ENCODE results near the gene WDR88. TPM values are rescaled to one million over a fixed set of nuclear protein-coding genes. Genes with fewer than 3 reads are reported as not detected.
"Not testable (repeated sequence)": the region's sequence is repeated elsewhere in the genome, so short reads cannot be mapped to it uniquely, and the experiment has no call there.

Gene WDR88
- total RNA-seq, 3 donors from 2014 or later: not detected

GRCh38 chr19:33150852-33151518, 19.1 kb downstream of the WDR88 start:
- Mint-ChIP-seq H3K9me3 (no peaks in the 10 kb centered on the region), H3K4me1 (ENCODE audit: low read depth) (no peaks in the 10 kb centered on the region), H3K4me3 (no peak overlapping the region), H3K36me3 (ENCODE audit: insufficient read depth) (no peaks in the 10 kb centered on the region), H3K27me3 (ENCODE audit: low read depth) (no peaks in the 10 kb centered on the region)
- ATAC-seq (no peak), DNase-seq (no peak)

- ATAC-seq (no peak), DNase-seq (no peak)
- Mint-ChIP-seq H3K27me3 (ENCODE audit: low read depth) (no peaks in the 10 kb centered on the region), H3K9me3 (no peaks in the 10 kb centered on the region), H3K4me3 (no peak overlapping the region), H3K36me3 (ENCODE audit: insufficient read depth) (no peaks in the 10 kb centered on the region), H3K4me1 (ENCODE audit: low read depth) (no peaks in the 10 kb centered on the region)
These were observed 20.3 kb downstream of the WDR88 start for GRCh38 chr19:33152176-33152575.

GRCh38 chr19:33152625-33153024, 20.7 kb downstream of the WDR88 start:
- ATAC-seq, DNase-seq, H3K4me3 Mint-ChIP-seq: not testable (repeated sequence)

GRCh38 chr19:33154313-33154712, 22.4 kb downstream of the WDR88 start:
- not testable (repeated sequence) for H3K27me3 Mint-ChIP-seq (ENCODE audit: low read depth); ATAC-seq; DNase-seq; H3K36me3 Mint-ChIP-seq (ENCODE audit: insufficient read depth); H3K9me3 Mint-ChIP-seq; H3K4me3 Mint-ChIP-seq
- H3K4me1 Mint-ChIP-seq (ENCODE audit: low read depth): peaks cover 14% of the 10 kb centered on the region

More at GRCh38 chr19:33152625-33153024, 20.7 kb downstream of the WDR88 start:
- H3K36me3 Mint-ChIP-seq (ENCODE audit: insufficient read depth); H3K27me3 Mint-ChIP-seq (ENCODE audit: low read depth); H3K4me1 Mint-ChIP-seq (ENCODE audit: low read depth); H3K9me3 Mint-ChIP-seq: not testable (repeated sequence)

GRCh38 chr19:33156334-33156733, 24.4 kb downstream of the WDR88 start:
- no peaks in the 10 kb centered on the region for H3K27me3 Mint-ChIP-seq (ENCODE audit: low read depth)
- ATAC-seq (no peak), DNase-seq (no peak)
- no peaks in the 10 kb centered on the region for H3K9me3 Mint-ChIP-seq
- no peaks in the 10 kb centered on the region for H3K36me3 Mint-ChIP-seq (ENCODE audit: insufficient read depth)
- H3K4me1 Mint-ChIP-seq (ENCODE audit: low read depth): peaks cover 32% of the 10 kb centered on the region
- H3K4me3 Mint-ChIP-seq: no peak overlapping the region

GRCh38 chr19:33157906-33158305, 26.0 kb downstream of the WDR88 start:
- no peak for DNase-seq
- no peaks in the 10 kb centered on the region for H3K9me3 Mint-ChIP-seq
- no peak overlapping the region for H3K4me3 Mint-ChIP-seq
- no peaks in the 10 kb centered on the region for H3K27me3 Mint-ChIP-seq (ENCODE audit: low read depth)
- H3K4me1 Mint-ChIP-seq (ENCODE audit: low read depth): peaks cover 38% of the 10 kb centered on the region
- H3K36me3 Mint-ChIP-seq (ENCODE audit: insufficient read depth): no peaks in the 10 kb centered on the region
- ATAC-seq: no peak

- ATAC-seq: no peak
- Mint-ChIP-seq H3K36me3 (ENCODE audit: insufficient read depth) (no peaks in the 10 kb centered on the region), H3K4me3 (no peak overlapping the region)
These were observed 26.5 kb downstream of the WDR88 start for GRCh38 chr19:33158365-33158764.

GRCh38 chr19:33159149-33159548, 27.2 kb downstream of the WDR88 start:
- Mint-ChIP-seq H3K27me3 (ENCODE audit: low read depth) (no peaks in the 10 kb centered on the region), H3K4me3 (no peak overlapping the region), H3K36me3 (ENCODE audit: insufficient read depth) (no peaks in the 10 kb centered on the region), H3K9me3 (no peaks in the 10 kb centered on the region), H3K4me1 (ENCODE audit: low read depth) (peaks cover 38% of the 10 kb centered on the region)
- no peak for DNase-seq
- ATAC-seq: no peak

More at GRCh38 chr19:33158365-33158764, 26.5 kb downstream of the WDR88 start:
- Mint-ChIP-seq H3K9me3 (no peaks in the 10 kb centered on the region), H3K4me1 (ENCODE audit: low read depth) (peaks cover 38% of the 10 kb centered on the region), H3K27me3 (ENCODE audit: low read depth) (no peaks in the 10 kb centered on the region)
- no peak for DNase-seq

GRCh38 chr19:33159893-33160292, 28.0 kb downstream of the WDR88 start:
- Mint-ChIP-seq H3K36me3 (ENCODE audit: insufficient read depth) (no peaks in the 10 kb centered on the region), H3K4me3 (no peak overlapping the region), H3K9me3 (no peaks in the 10 kb centered on the region), H3K27me3 (ENCODE audit: low read depth) (no peaks in the 10 kb centered on the region), H3K4me1 (ENCODE audit: low read depth) (peaks cover 38% of the 10 kb centered on the region)
- no peak for DNase-seq
- ATAC-seq: no peak

- H3K27me3 Mint-ChIP-seq (ENCODE audit: low read depth): no peaks in the 10 kb centered on the region
- H3K4me3 Mint-ChIP-seq: no peak overlapping the region
- no peaks in the 10 kb centered on the region for H3K36me3 Mint-ChIP-seq (ENCODE audit: insufficient read depth)
- H3K9me3 Mint-ChIP-seq: no peaks in the 10 kb centered on the region
- ATAC-seq: no peak
- peaks cover 38% of the 10 kb centered on the region for H3K4me1 Mint-ChIP-seq (ENCODE audit: low read depth)
- no peak for DNase-seq
These were observed 29.3 kb downstream of the WDR88 start for GRCh38 chr19:33161201-33161600.

GRCh38 chr19:33163481-33163880, 31.6 kb downstream of the WDR88 start:
- Mint-ChIP-seq H3K9me3 (peaks cover 4% of the 10 kb centered on the region), H3K36me3 (ENCODE audit: insufficient read depth) (no peaks in the 10 kb centered on the region), H3K27me3 (ENCODE audit: low read depth) (no peaks in the 10 kb centered on the region), H3K4me3 (no peak overlapping the region), H3K4me1 (ENCODE audit: low read depth) (peaks cover 29% of the 10 kb centered on the region)
- ATAC-seq (no peak), DNase-seq (no peak)

GRCh38 chr19:33166037-33166436, 34.1 kb downstream of the WDR88 start:
- H3K36me3 Mint-ChIP-seq (ENCODE audit: insufficient read depth); H3K4me3 Mint-ChIP-seq; H3K27me3 Mint-ChIP-seq (ENCODE audit: low read depth); DNase-seq; ATAC-seq: not testable (repeated sequence)
- Mint-ChIP-seq H3K4me1 (ENCODE audit: low read depth) (peaks cover 12% of the 10 kb centered on the region), H3K9me3 (peaks cover 12% of the 10 kb centered on the region)

GRCh38 chr19:33167438-33167837, 35.5 kb downstream of the WDR88 start:
- no peaks in the 10 kb centered on the region for H3K27me3 Mint-ChIP-seq (ENCODE audit: low read depth)
- no peak for DNase-seq
- no peak for ATAC-seq
- peaks cover 3% of the 10 kb centered on the region for H3K36me3 Mint-ChIP-seq (ENCODE audit: insufficient read depth)
- H3K9me3 Mint-ChIP-seq: peaks cover 12% of the 10 kb centered on the region
- no peak overlapping the region for H3K4me3 Mint-ChIP-seq
- H3K4me1 Mint-ChIP-seq (ENCODE audit: low read depth): peaks cover 9% of the 10 kb centered on the region

- no peak for DNase-seq
- H3K4me1 Mint-ChIP-seq (ENCODE audit: low read depth): peaks cover 14% of the 10 kb centered on the region
- ATAC-seq: no peak
- peaks cover 12% of the 10 kb centered on the region for H3K9me3 Mint-ChIP-seq
- peaks cover 3% of the 10 kb centered on the region for H3K36me3 Mint-ChIP-seq (ENCODE audit: insufficient read depth)
- H3K4me3 Mint-ChIP-seq: no peak overlapping the region
- H3K27me3 Mint-ChIP-seq (ENCODE audit: low read depth): no peaks in the 10 kb centered on the region
These were observed 36.6 kb downstream of the WDR88 start for GRCh38 chr19:33168528-33168927.

GRCh38 chr19:33171222-33171795, 39.4 kb downstream of the WDR88 start:
- Mint-ChIP-seq H3K4me3 (no peak overlapping the region), H3K4me1 (ENCODE audit: low read depth) (peaks cover 26% of the 10 kb centered on the region), H3K27me3 (ENCODE audit: low read depth) (no peaks in the 10 kb centered on the region), H3K9me3 (peaks cover 12% of the 10 kb centered on the region), H3K36me3 (ENCODE audit: insufficient read depth) (peaks cover 3% of the 10 kb centered on the region)
- DNase-seq (no peak), ATAC-seq (no peak)
